Skin epidermis (tissue), 12 donors: ENCODE data around the gene APOBEC3A.
"Not testable (repeated sequence)": the region's sequence is repeated elsewhere in the genome, so short reads cannot be mapped to it uniquely, and the experiment has no call there.

ENCODE experiments used
- H3K27ac ChIP-seq, 21 experiments: fragments of 200-600 bp; sonication (generic) in 11 of 21; one replicate each; pipeline ENCODE4 v1.5.0; 2020; ENCODE audit warnings: mild to moderate bottlenecking in 3 of 21, inconsistent platforms in 2 of 21, moderate library complexity in 2 of 21
- H3K4me3 ChIP-seq, 7 experiments: fragments of 200-600 bp; sonication (generic) in 2 of 7; one replicate each; pipeline ENCODE4 v1.5.0; 2020; ENCODE audit warnings: inconsistent platforms in 2 of 7, mild to moderate bottlenecking in 2 of 7, moderate library complexity in 1 of 7

APOBEC3A gene

DNA sequence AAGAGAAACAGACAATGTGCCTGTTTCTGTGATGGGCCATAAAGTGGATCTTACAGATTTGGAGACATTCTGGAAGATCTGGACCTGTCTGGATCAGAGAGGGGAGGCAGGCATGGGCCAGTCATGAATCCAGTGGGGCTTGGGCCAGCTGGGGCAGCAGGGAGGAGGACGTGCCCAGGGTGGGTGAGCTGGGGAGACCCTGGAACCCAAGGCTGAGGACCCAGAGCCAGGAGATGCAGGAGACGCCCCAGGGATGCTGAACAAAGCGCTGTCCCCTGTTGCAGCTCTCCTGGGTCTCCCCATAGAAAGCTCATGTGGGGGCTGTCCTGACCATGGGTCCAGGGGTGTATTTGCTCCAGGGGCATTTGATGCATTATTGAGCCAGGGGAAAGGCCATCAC lies 1.5 kb upstream of the APOBEC3A start:
- peak overlapping the region in 1 of 21 experiments; percentile 8 for H3K27ac ChIP-seq
- H3K4me3 ChIP-seq, result no peak overlapping the region

DNA sequence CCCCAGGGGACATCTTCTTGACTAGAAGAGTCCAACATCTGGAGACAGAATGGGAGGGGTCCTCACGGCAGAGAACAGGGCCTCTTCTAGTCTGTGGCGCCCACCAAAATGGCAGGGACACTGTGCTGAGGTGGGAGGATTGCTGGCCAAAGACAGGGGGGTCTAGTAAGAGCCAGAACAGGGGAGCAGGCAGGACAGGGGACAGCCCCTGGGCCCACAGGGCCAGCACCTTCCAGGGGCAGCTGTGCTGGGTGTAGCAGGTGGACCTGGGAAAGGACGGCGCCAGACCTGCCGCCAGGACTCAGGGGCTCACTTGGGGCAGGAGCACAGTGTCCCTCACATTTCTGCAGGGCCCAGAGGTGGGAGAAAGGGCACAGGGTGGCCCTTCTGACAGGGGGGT lies 858 bp upstream of the APOBEC3A start:
- Histone ChIP-seq H3K4me3 (no peak overlapping the region), H3K27ac (peak overlapping the region in 1 of 21 experiments; percentile 8)

DNA sequence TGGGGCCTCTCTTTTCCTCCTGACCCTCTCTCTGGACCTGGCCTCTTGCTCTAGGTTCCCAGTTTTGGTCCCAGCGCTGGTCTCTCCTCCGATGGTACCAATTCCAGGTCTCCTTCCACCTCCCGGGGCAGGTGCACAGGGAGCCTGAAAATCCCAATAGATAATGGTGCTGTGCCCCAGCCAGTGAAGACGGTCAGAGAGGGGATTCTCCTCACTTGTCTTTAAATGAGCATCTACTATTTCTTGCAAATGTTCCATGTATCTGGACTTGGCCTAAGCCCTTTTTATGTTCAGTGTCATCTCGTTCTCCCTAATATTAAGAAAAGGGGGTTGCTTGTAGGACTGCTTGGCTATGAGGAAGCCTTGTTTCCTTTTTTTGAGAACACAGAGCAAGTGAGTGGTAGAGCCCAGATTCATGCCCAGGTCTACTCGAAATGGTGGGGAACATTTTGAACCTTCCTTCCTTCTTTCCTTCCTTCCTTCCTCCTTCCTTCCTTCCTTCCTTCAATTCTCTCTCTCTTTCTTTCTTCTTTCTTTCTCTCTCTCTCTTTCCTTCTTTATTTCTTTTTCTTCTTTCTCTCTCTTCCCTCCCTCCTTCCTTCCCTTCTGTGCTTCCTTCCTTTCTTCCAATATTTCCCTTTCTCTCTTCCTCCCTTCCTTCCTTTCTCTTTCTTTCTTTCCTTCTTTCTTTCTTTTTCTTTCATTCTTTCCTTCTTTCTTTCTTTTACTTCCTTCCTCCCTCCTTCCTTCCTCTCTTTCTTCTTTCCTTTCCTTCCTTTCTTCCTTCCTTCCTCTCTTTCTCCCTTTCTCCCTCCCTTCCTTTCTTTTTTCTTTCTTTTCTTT lies 620 bp downstream of the APOBEC3A start:
- Histone ChIP-seq H3K27ac (no peak overlapping the region), H3K4me3 (no peak overlapping the region)

DNA sequence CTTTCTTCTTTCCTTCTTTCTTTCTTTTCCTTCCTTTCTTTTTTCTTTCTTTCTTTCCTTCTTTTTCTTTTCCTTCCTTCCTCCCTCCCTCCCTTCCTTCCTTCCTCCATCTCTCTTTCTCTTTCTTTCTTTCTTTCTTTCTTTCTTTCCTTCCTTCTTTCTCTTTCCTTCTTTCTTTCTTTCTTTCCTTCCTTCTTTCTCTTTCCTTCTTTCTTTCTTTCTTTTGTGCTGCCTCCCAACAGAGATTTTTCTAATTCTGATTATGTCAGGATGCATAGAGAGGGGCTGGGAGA lies 1.2 kb downstream of the APOBEC3A start:
- not testable (repeated sequence) for H3K4me3 ChIP-seq, H3K27ac ChIP-seq

DNA sequence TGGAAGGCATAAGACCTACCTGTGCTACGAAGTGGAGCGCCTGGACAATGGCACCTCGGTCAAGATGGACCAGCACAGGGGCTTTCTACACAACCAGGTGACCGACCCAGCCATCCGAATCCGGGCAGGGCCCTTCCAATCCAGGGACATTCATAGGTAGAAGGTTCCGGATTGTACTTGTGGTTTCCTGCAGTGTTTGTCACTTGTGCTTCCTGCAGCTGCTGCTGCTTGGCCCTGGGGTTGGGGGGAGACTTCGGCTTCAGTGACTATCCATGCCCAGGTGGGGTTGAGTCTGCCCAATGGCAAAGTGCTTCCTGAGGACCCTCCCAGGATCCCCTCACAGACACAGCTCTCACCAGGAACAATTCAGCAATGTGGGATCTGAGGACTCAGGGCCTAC lies 2.2 kb downstream of the APOBEC3A start:
- no peak overlapping the region for H3K27ac ChIP-seq
- no peak overlapping the region for H3K4me3 ChIP-seq

DNA sequence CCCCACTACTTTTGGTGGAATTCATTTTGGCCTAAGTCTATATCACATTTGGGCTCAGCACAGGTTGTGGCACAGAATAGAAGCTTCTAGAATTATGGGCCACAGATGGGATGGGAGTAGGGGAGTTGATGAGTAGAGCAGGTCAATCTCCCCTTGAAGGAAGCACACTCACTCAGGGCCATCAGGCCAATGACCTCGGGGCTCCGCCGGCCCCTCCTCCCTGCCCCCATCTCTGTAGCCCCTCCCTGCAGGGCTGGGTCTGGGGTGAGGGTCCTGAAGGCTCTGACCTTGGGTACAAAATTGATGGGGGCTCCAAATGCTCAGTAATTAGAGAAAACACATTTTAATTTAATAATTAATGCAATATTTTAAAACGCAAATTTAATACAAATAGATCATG lies 3.3 kb downstream of the APOBEC3A start:
- H3K4me3 ChIP-seq, H3K27ac ChIP-seq: not testable (repeated sequence)

DNA sequence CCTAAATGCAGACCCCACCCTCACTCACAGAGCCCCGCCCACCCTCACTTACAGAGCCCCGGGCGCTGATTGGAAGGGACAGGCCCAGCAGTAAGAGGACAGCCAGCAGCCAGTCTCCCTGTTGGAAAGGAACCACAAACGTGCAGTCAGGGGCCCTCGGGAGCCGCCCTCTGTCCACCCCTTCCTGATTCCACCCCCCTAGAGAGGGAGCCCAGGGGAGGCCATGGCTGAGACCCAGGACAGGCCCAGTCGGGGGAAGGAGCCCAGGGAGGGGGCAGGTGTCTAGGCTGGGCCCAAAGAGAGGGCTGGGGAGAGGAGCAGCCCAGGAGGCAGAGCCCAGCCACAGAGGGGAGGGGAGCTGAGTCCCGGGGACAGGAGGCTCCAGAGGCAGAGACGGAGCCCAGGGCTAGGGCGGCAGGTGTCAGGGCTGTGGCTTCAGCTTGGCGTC lies 5.9 kb downstream of the APOBEC3A start:
- H3K27ac ChIP-seq, result peak overlapping the region in 1 of 21 experiments; percentile 49
- not testable (repeated sequence) for H3K4me3 ChIP-seq

DNA sequence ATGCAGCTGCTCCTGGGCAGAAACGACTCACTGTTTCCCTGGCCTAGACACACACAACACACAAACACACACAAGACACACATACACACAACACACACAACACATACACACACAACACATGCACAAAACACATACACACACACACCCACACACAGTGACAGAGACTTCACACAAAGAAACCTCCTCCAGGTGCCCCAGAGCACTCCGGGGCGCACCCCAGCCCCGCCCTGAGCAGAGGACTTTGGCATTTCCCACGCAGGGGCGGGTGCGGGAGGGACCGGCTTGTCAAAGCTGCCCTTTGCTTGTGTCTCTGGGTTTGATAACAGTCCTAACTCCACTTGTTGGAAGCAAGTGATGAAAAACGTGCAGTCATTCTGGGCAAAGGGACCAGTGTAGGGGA lies 6.5 kb downstream of the APOBEC3A start:
- no peak overlapping the region for H3K27ac ChIP-seq
- no peak overlapping the region for H3K4me3 ChIP-seq

DNA sequence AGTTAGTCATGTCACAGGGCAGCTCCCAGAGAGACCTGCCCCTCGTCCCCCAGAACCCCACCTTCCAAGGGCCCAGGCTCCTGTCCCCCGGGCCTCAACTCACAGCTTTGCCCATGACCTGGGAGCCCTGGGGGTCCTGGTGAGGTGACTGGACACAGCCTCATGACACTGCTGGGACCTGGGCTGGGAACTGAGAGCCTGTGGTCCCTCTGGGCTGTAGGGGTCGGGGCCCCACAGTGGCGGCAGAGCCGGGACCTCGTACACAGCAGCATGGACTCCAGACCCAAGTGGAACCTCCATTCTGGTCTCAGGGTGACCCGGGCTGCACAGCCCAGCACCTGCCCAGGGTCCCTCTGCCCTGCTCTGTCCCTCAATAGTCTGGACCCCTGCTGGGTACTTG lies 6.9 kb downstream of the APOBEC3A start:
- H3K27ac ChIP-seq, result no peak overlapping the region
- H3K4me3 ChIP-seq, result no peak overlapping the region

DNA sequence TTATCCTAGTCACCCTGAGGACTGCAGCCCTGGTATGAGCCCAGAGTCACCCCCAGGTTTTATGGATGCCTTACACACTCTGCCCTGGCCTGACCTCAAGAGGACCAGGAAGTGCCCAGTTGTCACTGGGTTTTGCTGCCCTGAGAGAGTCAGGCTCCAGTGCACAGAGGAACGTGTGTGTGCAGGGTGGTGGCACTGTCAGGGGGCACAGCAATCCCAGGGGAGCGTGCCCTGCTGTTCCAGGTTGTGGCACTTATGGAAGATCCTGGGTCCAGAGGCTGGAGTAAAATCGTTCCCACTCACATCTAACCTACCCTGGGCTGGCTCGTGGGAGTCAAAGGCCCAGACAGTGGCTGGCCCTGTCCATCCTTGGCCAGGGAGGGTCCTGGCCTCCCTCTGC lies 7.6 kb downstream of the APOBEC3A start:
- no peak overlapping the region for H3K4me3 ChIP-seq
- H3K27ac ChIP-seq, result no peak overlapping the region

DNA sequence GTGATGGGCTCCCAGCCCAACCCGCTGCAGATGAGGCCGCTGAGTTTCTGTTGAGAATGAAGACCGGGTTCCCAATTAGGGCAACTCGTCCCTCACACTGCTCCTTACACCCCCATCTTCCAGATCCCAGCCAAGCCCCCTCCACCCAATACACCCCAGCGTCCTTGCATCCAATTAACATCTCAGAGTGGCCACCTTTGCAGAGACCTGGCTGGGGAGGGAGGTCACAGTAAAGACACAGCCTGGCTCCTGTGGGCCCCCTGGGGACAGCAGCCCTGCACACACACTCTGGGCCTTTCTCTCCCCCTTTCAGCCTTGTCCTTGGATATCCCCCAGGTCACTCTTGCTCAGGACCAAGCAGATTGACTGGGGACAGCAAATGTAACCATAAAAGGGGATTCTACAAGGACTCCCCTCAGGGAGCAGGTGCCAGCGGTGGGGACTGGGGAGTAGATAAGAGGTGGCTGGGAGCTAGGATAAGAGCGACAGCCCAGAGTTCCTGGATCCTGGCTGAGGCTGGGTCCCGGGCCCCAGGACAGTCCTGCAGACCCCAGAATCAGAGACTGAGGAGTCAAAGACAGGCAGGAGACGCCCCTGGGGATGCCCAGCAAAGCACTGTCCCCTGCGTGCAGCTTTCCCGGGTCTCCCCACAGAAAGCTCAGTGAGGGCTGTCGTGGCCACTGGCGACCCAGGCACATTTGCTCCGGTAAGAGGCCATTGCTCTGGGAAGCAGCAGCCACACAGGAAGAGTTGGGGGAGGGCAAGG lies 8.4 kb downstream of the APOBEC3A start:
- Histone ChIP-seq H3K4me3 (no peak overlapping the region), H3K27ac (no peak overlapping the region)

DNA sequence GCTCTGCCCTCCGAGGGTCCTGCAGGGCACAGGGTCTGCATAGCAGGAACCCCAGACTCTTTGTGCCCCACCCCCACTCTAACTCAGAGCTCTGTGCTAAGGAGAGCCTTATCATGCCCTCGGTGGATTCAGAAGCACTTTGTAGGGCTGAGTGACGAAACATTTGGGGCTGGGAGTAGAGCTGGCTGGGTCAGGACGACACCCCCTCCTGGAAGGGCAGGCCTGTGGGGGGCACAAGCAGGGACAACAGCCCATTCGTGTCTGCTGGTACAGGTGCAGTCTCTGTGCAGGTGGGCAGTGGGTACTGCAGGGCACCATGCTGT lies 8.9 kb downstream of the APOBEC3A start:
- H3K27ac ChIP-seq, result no peak overlapping the region

DNA sequence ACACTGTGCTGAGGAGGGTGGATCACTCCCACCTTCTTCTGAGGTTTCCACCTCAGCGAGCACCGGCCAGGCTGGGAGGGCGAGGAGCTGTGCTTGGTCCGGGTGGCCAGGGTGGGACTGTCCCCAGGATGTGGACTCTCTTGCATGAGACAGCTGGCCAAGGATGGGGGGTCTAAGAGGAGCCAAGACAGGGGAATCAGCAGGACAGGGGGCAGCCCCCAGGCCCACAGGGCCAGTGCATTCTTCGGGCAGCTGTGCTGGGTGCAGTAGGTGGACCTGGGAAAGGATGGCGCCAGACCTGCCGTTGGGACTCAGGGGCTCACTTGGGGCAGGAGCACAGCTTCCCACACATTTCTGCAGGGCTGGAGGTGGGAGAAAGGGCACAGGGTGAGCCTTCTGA lies 9.5 kb downstream of the APOBEC3A start:
- Histone ChIP-seq H3K27ac (peak overlapping the region in 2 of 21 experiments; percentile 0 to 44), H3K4me3 (no peak overlapping the region)

More for the DNA sequence above, 8.9 kb downstream of the APOBEC3A start:
- no peak overlapping the region for H3K4me3 ChIP-seq

DNA sequence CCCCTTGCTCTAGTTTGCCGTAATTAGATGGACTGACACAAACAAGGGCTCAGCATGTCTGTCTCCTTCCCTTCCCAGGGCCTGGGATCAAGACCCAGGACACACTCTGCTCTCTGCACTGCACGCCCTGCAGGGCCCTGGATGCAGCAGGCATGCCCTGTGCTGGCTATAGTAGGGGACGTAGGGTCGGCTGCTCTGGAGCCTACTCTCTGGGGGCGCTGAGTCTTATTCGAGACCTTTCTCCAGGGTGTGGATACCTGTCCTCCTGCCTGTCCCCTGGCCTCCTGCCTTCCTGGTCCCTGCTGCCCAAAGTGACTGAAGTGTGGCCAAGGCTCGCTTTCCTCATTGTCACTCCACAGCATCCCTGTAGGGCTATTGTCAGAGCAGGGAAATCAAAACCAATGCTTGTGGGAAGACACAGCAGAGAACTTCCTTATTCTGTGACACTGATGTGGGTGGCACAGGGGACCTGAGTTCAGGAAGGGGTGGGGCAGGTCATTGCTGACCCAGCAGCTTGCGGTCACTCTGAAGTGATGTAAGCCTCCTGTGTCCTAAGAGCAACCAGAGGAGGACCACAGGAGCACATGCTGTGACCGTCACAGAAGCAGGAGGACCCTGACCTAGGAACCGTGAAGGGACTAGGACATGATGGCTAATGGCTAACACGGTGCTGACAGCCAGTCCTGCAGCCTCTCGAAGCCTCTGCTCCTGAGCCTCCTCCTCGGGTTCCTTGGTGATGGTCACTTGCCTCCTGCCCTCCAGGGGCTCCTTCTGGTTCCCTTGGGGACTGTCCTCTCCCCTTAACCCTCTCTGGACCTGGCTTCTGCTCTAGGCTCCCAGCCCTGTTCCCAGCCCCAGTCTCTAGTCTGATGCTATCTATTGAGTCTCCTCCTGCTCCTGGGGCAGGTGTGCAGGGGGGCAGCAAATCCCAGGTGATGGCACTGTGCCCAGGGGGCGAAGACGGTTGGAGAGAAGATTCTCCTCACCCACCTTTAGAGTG lies 10.3 kb downstream of the APOBEC3A start:
- peak overlapping the region in 5 of 21 experiments; percentile 0 to 65 (median 31) for H3K27ac ChIP-seq
- no peak overlapping the region for H3K4me3 ChIP-seq

DNA sequence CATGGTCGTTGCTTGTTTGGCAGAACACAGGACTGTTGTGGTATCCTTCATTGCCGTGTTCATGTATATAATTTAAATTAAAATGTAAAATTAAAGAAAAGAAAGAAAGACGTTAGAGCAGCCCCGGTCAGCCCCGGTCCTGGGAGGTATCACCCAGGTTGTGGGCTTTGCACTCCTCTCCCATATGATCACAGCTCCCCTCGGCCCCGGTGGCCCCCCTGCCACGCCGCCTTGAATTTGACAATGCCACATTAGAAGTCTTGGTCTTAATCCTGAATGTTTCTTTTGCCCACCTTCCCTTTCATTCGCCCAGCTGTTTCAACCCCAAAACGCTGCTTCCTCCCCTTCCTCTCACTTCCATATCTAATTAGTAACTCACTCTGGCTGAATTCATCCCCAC lies 11.4 kb downstream of the APOBEC3A start:
- no peak overlapping the region for H3K4me3 ChIP-seq
- no peak overlapping the region for H3K27ac ChIP-seq

DNA sequence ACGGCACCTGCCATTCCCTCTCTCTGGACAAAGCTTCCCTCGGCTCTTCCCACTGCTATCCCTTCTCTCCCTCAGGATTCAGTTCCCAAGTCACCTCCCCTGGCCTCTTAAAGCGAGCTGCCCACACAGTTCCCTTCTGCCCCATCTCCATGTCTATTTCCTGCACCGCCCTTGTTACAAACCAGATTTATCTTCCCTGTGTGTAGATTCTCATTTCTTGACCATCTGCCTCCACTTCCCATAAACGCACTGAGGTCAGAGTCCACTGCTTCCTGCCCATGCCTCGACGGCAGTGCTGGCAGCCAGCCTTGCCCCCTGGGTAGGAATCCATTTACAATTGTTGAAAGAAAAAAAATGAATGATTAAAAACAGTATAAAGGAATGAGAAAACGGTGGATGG lies 13.1 kb downstream of the APOBEC3A start:
- no peak overlapping the region for H3K4me3 ChIP-seq
- no peak overlapping the region for H3K27ac ChIP-seq

DNA sequence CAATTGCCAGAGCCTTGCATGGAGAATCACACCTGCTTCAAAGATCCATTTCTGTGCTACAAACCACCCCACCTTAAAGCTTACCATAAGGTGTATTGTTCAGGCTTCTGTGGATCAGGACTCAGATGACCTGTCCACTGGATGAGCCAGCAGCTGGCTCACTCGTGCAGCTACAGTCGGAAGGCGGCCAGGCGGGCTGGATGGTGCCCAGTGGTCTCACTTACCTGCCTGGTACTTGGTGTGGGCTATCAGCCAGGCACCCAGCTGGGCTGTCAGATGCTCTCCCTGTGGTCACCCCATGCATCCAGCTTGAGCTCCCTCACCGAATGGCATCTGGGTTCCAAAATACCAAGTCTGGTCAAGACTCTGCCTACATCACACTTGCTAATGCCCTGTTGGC lies 13.8 kb downstream of the APOBEC3A start:
- Histone ChIP-seq H3K4me3 (no peak overlapping the region), H3K27ac (no peak overlapping the region)

DNA sequence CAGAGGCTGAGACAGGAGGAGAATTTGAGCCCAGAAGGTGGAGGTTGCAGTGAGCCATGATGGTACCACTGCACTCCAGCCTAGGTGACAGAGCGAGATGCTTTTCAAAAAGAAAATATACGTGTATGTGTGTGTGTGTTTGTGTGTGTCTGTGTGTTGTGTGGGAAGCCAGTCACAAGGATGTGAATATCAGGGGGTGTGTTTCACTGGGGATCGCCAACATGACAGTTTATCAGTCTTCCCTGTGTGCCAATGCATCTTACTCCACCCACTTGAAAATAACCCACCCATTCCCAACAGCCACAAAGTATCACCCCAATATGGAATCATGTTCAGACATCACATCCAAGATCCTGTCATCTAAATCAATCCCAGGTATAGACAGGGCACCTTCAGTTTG lies 14.4 kb downstream of the APOBEC3A start:
- Histone ChIP-seq H3K27ac (no peak overlapping the region), H3K4me3 (no peak overlapping the region)

DNA sequence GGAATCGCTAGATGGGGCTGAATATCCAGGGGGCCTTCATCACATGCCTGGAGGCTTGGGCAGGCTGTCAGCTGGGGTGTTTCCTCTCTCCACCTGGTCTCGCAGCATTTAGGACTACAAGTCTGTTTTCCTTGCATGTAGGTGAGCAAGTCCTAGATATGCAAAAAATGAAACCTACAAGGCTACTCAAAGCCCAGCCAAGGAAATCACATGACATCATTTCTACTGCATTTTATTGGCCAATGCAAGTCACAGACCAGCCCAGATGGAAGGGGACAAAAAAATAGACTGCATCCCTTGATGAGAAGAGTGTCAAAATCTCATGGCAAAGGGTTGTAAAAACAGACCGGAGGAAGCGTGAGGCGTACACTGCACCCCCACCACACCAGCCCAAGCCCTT lies 15.1 kb downstream of the APOBEC3A start:
- H3K4me3 ChIP-seq, result no peak overlapping the region
- H3K27ac ChIP-seq, result no peak overlapping the region
